ENCODE data around the gene INCENP.
A peak's percentile ranks its signal among the peaks of the same experiment; 100 is the strongest.

DNA sequence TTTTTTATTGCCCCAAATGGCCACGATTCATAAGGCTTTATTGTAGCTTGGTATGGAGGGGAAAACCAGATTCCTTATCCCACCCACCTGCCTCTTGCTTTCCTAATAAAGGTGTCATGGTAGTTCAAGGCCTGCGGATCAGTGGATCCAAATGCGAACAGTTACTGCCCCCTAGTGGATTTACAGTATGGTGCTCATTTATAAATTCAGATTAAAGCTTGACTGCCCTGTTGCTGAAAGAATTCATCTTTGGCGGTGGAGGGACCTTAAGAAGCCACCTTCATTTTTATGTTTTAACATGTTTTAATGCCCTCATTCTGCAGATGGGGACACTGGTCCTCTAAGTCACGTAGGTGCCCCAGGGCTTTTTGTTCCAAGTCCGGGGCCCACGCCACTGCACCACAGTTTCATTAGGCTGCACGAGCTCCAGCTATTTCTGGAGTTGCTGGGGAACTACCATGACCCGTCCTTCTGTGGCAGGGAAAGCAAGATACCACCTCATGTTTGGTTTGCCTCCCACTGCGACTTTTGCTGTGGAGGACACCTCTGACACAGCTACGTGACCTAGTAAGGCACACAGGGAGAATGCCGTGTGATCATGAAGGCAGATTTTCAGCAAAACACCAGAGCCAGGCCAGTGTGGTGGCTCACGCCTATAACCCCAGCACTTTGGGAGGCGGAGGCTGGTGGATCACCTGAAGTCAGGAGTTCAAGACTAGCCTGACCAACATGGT is 15.6 kb upstream of the INCENP start:
- TF ChIP-seq ZNF629 (tag by site-specific recombination; IDR thresholded peaks at IDR 0.05) (no peak), ZNF747 (tag by site-specific recombination; IDR thresholded peaks at IDR 0.05) (no peak), ZNF266 (tag by site-specific recombination; IDR thresholded peaks at IDR 0.05; ENCODE audit: low read depth) (no peak), ZNF670 (tag by site-specific recombination; IDR thresholded peaks at IDR 0.05; ENCODE audit: low read depth) (no peak)
- TF ChIP-seq, protein P1, sequence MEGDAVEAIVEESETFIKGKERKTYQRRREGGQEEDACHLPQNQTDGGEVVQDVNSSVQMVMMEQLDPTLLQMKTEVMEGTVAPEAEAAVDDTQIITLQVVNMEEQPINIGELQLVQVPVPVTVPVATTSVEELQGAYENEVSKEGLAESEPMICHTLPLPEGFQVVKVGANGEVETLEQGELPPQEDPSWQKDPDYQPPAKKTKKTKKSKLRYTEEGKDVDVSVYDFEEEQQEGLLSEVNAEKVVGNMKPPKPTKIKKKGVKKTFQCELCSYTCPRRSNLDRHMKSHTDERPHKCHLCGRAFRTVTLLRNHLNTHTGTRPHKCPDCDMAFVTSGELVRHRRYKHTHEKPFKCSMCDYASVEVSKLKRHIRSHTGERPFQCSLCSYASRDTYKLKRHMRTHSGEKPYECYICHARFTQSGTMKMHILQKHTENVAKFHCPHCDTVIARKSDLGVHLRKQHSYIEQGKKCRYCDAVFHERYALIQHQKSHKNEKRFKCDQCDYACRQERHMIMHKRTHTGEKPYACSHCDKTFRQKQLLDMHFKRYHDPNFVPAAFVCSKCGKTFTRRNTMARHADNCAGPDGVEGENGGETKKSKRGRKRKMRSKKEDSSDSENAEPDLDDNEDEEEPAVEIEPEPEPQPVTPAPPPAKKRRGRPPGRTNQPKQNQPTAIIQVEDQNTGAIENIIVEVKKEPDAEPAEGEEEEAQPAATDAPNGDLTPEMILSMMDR (tag by site-specific recombination; IDR thresholded peaks at IDR 0.05), result peak; percentile 27; the same call in 1 of the 2 replicates
